ENCODE data around the gene AGA. TPM values are rescaled to one million over a fixed set of nuclear protein-coding genes. Genes with fewer than 3 reads are reported as not detected.

The AGA gene
- total and polyA plus RNA-seq, 12 donors: 4.1 to 12.7 (median 7.9) TPM

DNA sequence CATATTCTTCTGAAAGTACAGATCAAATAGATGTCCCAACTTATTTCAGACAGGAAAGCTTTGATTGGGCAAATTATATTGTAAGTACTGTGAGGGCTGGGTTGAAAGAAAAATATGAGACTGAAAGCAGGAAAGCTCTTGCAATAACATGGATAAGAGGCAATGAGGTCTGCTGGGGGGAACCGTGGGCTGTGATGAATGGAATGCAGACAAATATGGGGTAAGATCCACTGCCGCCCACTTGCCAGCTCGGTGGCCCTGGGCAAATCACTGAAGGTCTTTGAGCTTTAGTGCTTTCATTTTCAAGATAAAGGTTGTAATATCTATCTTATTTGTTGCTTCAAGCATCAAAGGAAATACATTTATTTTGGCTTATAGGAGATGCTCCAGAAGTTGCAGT, 51.0 kb downstream of the AGA start:
- ATAC-seq (no peak), DNase-seq (no peak)
- Histone ChIP-seq H3K27me3 (peaks cover 0 to 8% (median 0%) of the 10 kb centered on the region in 7 donors), H3K36me3 (no peaks in the 10 kb centered on the region), H3K9me3 (no peaks in the 10 kb centered on the region), H3K4me1 (peaks cover 0 to 2% (median 0%) of the 10 kb centered on the region in 9 donors), H3K4me3 (no peak overlapping the region), H3K27ac (no peak overlapping the region)
- TF ChIP-seq, protein P1, sequence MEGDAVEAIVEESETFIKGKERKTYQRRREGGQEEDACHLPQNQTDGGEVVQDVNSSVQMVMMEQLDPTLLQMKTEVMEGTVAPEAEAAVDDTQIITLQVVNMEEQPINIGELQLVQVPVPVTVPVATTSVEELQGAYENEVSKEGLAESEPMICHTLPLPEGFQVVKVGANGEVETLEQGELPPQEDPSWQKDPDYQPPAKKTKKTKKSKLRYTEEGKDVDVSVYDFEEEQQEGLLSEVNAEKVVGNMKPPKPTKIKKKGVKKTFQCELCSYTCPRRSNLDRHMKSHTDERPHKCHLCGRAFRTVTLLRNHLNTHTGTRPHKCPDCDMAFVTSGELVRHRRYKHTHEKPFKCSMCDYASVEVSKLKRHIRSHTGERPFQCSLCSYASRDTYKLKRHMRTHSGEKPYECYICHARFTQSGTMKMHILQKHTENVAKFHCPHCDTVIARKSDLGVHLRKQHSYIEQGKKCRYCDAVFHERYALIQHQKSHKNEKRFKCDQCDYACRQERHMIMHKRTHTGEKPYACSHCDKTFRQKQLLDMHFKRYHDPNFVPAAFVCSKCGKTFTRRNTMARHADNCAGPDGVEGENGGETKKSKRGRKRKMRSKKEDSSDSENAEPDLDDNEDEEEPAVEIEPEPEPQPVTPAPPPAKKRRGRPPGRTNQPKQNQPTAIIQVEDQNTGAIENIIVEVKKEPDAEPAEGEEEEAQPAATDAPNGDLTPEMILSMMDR (IDR thresholded peaks at IDR 0.05): no peak
- 52 to 65% methylated on average over 3 of the region's 3 CpGs for WGBS, 2 donors
- intact Hi-C loops (cut with DNase I): no loop called here

DNA sequence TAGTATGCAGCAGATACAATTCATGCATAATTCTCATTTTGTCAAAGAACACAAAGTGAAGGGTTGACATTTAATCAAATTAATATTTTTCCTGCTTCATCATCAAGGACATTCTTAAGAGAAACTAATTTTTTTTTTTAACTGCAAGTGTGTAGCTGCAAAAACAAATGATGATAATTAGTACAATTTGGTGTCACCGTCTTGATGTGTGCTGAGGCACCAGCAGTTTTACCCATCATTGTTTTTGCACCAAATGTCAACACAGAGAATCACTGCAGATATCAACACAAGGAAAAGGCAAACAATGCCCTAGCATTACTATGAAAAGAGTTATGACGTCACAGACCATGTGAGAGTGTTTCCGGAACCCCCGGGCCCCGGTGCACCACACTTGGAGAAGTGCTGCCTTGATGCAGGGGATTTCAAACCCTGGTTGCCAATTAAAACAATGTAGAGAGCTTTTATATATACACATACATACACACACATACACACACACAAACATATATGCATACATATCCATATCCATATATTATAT, 55.9 kb downstream of the AGA start:
- H3K36me3 ChIP-seq: no peaks in the 10 kb centered on the region
- peaks cover 0 to 3% (median 0%) of the 10 kb centered on the region in 7 donors for H3K27me3 ChIP-seq
- DNase-seq: no peak
- peaks cover 0 to 4% (median 0%) of the 10 kb centered on the region in 9 donors for H3K4me1 ChIP-seq
- H3K9me3 ChIP-seq: no peaks in the 10 kb centered on the region
- TF ChIP-seq, protein P1 (IDR thresholded peaks at IDR 0.05): no peak
- intact Hi-C loops (cut with DNase I): no loop called here
- no peak overlapping the region for H3K4me3 ChIP-seq
- no peak for ATAC-seq
- WGBS, 2 donors: 43 to 60% methylated on average over 5 of the region's 5 CpGs
- no peak overlapping the region for H3K27ac ChIP-seq

DNA sequence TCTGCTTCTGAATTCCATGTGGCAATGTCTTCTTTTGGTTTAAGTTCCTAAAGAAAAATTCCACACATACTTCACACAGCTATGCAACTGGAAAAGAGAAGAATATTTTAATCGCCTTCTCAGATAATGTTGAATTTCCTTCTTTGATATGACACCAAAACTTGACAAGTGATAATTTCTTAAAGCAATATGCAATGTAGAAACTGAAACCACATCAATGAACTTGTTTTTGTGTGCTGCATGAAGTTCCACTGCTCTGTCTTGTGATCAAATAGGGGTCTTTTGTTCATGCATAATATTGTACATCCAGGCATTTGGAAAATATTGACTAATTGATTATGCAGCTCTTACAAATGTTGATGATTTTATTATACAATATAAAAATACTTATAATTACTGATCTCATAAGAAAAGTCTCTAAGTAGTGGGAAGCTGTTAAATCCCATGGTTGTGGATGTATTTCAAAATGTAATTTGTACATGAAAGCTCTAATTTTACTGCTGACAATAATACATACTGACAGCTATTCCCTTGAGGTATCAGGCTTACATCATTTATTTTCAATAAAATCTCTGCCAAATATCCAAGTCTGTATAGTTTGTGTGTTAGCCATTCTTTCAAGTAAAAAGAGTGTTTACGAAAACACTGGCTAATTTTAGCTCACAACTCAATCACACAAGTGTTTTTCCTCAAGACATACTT, 56.5 kb downstream of the AGA start:
- Histone ChIP-seq H3K9me3 (no peaks in the 10 kb centered on the region), H3K4me1 (peaks cover 0 to 4% (median 0%) of the 10 kb centered on the region in 9 donors), H3K27ac (no peak overlapping the region), H3K36me3 (no peaks in the 10 kb centered on the region), H3K4me3 (no peak overlapping the region), H3K27me3 (peaks cover 0 to 3% (median 0%) of the 10 kb centered on the region in 7 donors)
- ATAC-seq (no peak), DNase-seq (no peak)
- intact Hi-C loops (cut with DNase I): no loop called here
- 42 to 43% methylated on average over 2 of the region's 2 CpGs for WGBS, 2 donors
- TF ChIP-seq, protein P1 (IDR thresholded peaks at IDR 0.05): no peak

DNA sequence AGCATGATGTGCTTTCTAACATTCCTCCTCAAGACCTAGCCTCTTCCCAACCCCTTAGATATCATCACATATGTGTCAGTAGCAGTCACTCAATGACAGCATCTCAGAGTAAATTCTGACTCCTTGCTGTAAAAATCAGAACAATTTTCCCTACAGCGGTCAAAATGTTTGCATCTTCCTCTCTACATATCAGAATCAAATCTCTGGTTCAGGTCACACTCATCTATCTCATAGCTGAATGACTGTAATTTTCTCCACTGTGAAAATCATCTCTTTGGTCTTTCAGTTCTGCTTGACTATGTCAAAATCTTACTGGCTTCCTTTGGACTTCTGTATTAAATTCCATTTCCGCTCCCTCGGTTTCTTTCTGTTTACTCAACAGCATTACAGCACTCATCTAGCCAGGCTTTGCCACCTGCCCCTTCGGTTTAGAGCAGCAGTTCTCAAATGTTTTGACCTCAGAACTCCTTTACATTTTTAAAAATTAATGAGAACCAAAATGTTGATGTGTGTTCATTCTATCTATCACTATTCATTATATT, 57.3 kb downstream of the AGA start:
- no peaks in the 10 kb centered on the region for H3K36me3 ChIP-seq

More for the DNA sequence above, 57.3 kb downstream of the AGA start:
- no peak for DNase-seq
- no peak overlapping the region for H3K27ac ChIP-seq
- TF ChIP-seq, protein P1 (IDR thresholded peaks at IDR 0.05): no peak
- ATAC-seq: no peak
- H3K27me3 ChIP-seq: peaks cover 0 to 3% (median 0%) of the 10 kb centered on the region in 7 donors
- peaks cover 0 to 4% (median 0%) of the 10 kb centered on the region in 9 donors for H3K4me1 ChIP-seq
- no peak overlapping the region for H3K4me3 ChIP-seq
- intact Hi-C loops (cut with DNase I): no loop called here
- WGBS, 2 donors: 79 to 81% methylated on average over 4 of the region's 4 CpGs
- H3K9me3 ChIP-seq: no peaks in the 10 kb centered on the region

Measured in heart right ventricle (tissue), 16 donors.